HEK293 (cell line): Measurements from ENCODE around the gene KLK10.

ENCODE experiments used
- GLI4 ChIP-seq: fragments of 450-650 bp; formaldehyde crosslinking; IDR thresholded peaks from 2 replicates; pipeline ENCODE4 v1.5.1; 2016; ENCODE audit warnings: missing biosample characterization, missing genetic modification characterization
- PRDM6 ChIP-seq: fragments of 450-650 bp; formaldehyde crosslinking; IDR thresholded peaks from 2 replicates; pipeline ENCODE4 v1.5.1; 2017; ENCODE audit warnings: missing biosample characterization, missing genetic modification characterization
- REPIN1 ChIP-seq: fragments of 450-650 bp; formaldehyde crosslinking; IDR thresholded peaks from 2 replicates; pipeline ENCODE4 v1.5.1; 2017; ENCODE audit warnings: missing biosample characterization, missing genetic modification characterization, low read depth
- WT1 ChIP-seq: fragments of 450-650 bp; formaldehyde crosslinking; IDR thresholded peaks from 2 replicates; pipeline ENCODE4 v1.5.1; 2016; ENCODE audit warnings: missing biosample characterization, missing genetic modification characterization
- ZBTB17 ChIP-seq: fragments of 450-650 bp; formaldehyde crosslinking; IDR thresholded peaks from 2 replicates; pipeline ENCODE4 v1.5.1; 2016; ENCODE audit warnings: missing biosample characterization, missing genetic modification characterization
- ZBTB21 ChIP-seq: fragments of 450-650 bp; formaldehyde crosslinking; IDR thresholded peaks from 2 replicates; pipeline ENCODE4 v1.5.1; 2017; ENCODE audit warnings: missing biosample characterization, missing genetic modification characterization
- ZBTB49 ChIP-seq: fragments of 450-650 bp; formaldehyde crosslinking; IDR thresholded peaks from 2 replicates; pipeline ENCODE4 v1.5.1; 2016; ENCODE audit warnings: missing biosample characterization, missing genetic modification characterization, low read depth
- ZFP41 ChIP-seq: fragments of 450-650 bp; formaldehyde crosslinking; IDR thresholded peaks from 2 replicates; pipeline ENCODE4 v1.5.1; 2016; ENCODE audit warnings: missing biosample characterization, missing genetic modification characterization, borderline replicate concordance
- ZFP69B ChIP-seq: fragments of 450-650 bp; formaldehyde crosslinking; IDR thresholded peaks from 2 replicates; pipeline ENCODE4 v1.5.1; 2016; ENCODE audit warnings: missing biosample characterization, missing genetic modification characterization
- ZNF133 ChIP-seq: fragments of 450-650 bp; formaldehyde crosslinking; IDR thresholded peaks from 2 replicates; pipeline ENCODE4 v1.5.1; 2016; ENCODE audit warnings: missing biosample characterization, missing genetic modification characterization
- ZNF146 ChIP-seq: fragments of 450-650 bp; formaldehyde crosslinking; IDR thresholded peaks from 2 replicates; pipeline ENCODE4 v1.5.1; 2016; ENCODE audit warnings: missing biosample characterization, missing genetic modification characterization
- ZNF155 ChIP-seq: fragments of 450-650 bp; formaldehyde crosslinking; IDR thresholded peaks from 2 replicates; pipeline ENCODE4 v1.5.1; 2016; ENCODE audit warnings: missing biosample characterization, missing genetic modification characterization
- ZNF16 ChIP-seq: fragments of 450-650 bp; formaldehyde crosslinking; IDR thresholded peaks from 2 replicates; pipeline ENCODE4 v1.5.1; 2016; ENCODE audit warnings: low read depth, missing biosample characterization, missing genetic modification characterization
- ZNF174 ChIP-seq: fragments of 450-650 bp; formaldehyde crosslinking; IDR thresholded peaks from 2 replicates; pipeline ENCODE4 v1.5.0; 2017; ENCODE audit warnings: missing biosample characterization, mild to moderate bottlenecking, missing genetic modification characterization
- ZNF184 ChIP-seq: fragments of 450-650 bp; IDR thresholded peaks from 2 replicates; pipeline ENCODE4 v1.5.1; 2018; ENCODE audit warnings: missing biosample characterization, mild to moderate bottlenecking, missing genetic modification characterization
- ZNF2 ChIP-seq: fragments of 450-650 bp; formaldehyde crosslinking; IDR thresholded peaks from 2 replicates; pipeline ENCODE4 v1.5.1; 2016; ENCODE audit warnings: missing biosample characterization, missing genetic modification characterization
- ZNF202 ChIP-seq: fragments of 450-650 bp; formaldehyde crosslinking; IDR thresholded peaks from 2 replicates; pipeline ENCODE4 v1.5.1; 2016; ENCODE audit warnings: missing biosample characterization, missing genetic modification characterization, borderline replicate concordance
- ZNF211 ChIP-seq: fragments of 450-650 bp; formaldehyde crosslinking; IDR thresholded peaks from 2 replicates; pipeline ENCODE4 v1.5.1; 2016; ENCODE audit warnings: low read depth, missing biosample characterization, missing genetic modification characterization
- ZNF311 ChIP-seq: fragments of 450-650 bp; formaldehyde crosslinking; IDR thresholded peaks from 2 replicates; pipeline ENCODE4 v1.5.1; 2017; ENCODE audit warnings: missing biosample characterization, missing genetic modification characterization, borderline replicate concordance
- ZNF394 ChIP-seq: fragments of 450-650 bp; formaldehyde crosslinking; IDR thresholded peaks from 2 replicates; pipeline ENCODE4 v1.5.1; 2016; ENCODE audit warnings: missing biosample characterization, missing genetic modification characterization, mild to moderate bottlenecking, moderate library complexity, borderline replicate concordance
- ZNF398 ChIP-seq: fragments of 450-650 bp; formaldehyde crosslinking; IDR thresholded peaks from 2 replicates; pipeline ENCODE4 v1.5.1; 2017; ENCODE audit warnings: missing biosample characterization, missing genetic modification characterization
- ZNF404 ChIP-seq: fragments of 450-650 bp; formaldehyde crosslinking; IDR thresholded peaks from 2 replicates; pipeline ENCODE4 v1.5.1; 2017; ENCODE audit warnings: missing biosample characterization, missing genetic modification characterization
- ZNF548 ChIP-seq: fragments of 450-650 bp; formaldehyde crosslinking; IDR thresholded peaks from 2 replicates; pipeline ENCODE4 v1.5.1; 2016; ENCODE audit warnings: missing biosample characterization, missing genetic modification characterization
- ZNF555 ChIP-seq: fragments of 450-650 bp; formaldehyde crosslinking; conservative IDR thresholded peaks from 2 replicates; pipeline ENCODE4 v1.5.1; 2017; ENCODE audit warnings: missing biosample characterization, mild to moderate bottlenecking, missing genetic modification characterization, inconsistent platforms
- ZNF596 ChIP-seq: fragments of 450-650 bp; IDR thresholded peaks from 2 replicates; pipeline ENCODE4 v1.5.0; 2018; ENCODE audit warnings: missing biosample characterization, mild to moderate bottlenecking, missing genetic modification characterization, moderate library complexity
- ZNF623 ChIP-seq: fragments of 450-650 bp; formaldehyde crosslinking; IDR thresholded peaks from 2 replicates; pipeline ENCODE4 v1.5.1; 2016; ENCODE audit warnings: missing biosample characterization, missing genetic modification characterization
- ZNF624 ChIP-seq: fragments of 450-650 bp; formaldehyde crosslinking; IDR thresholded peaks from 2 replicates; pipeline ENCODE4 v1.5.1; 2017; ENCODE audit warnings: missing biosample characterization, missing genetic modification characterization
- ZNF692 ChIP-seq: fragments of 450-650 bp; formaldehyde crosslinking; IDR thresholded peaks from 2 replicates; pipeline ENCODE4 v1.5.1; 2016; ENCODE audit warnings: missing biosample characterization, missing genetic modification characterization
- TF ChIP-seq, protein P1 (sequence below): fragments of 450-650 bp; formaldehyde crosslinking; IDR thresholded peaks from 2 replicates; pipeline ENCODE4 v1.5.1; 2016; ENCODE audit warnings: missing biosample characterization, missing genetic modification characterization

Gene KLK10

DNA sequence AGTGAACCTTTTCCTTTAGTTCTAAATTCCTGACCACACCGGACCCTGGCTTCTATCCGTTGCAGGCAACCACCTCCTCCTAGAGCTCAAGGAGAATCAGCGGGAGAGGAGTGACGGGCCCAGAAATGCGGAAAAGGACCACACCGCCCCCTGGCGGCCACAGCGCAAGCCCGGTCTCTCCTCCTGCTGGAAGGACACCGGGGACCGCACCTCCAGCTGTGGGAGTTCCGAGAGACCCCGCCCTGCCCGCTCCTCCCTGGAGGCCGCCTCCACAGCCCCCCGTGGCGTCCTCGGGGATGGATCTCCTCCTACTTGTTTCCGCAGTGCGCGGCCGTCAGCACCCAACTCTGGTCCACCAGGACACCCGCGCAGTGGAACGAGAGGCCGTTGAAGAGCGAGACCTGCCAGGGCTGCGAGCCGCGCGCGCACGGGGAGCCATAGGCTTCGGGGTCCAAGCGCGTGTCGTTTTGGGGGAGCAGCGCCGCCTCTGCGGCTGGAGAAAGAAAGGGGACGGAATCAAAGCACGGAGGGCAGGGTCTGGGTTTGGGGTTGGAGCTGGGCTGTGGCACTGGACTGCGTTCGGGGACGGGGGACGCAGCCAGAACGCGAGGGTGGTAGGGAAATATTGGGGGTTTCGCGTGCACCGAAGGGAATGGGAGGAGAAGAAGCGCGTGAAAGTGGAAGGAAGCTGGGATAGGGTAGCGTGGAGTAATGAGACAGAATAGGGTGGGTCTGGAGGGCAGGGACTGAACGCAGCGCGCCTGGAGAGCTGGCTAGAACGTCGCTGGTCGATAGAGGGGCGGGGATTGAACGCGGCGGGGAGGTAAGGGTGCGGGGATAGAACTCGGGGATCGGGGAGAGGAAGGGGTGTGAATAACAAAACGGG is 2.5 kb downstream of the KLK10 start (continued):
- TF ChIP-seq ZNF174 (tag by site-specific recombination) (no peak), ZBTB17 (tag by site-specific recombination) (peak; percentile 98), ZNF311 (tag by site-specific recombination) (no peak), REPIN1 (tag by site-specific recombination) (peak; percentile 71; the same call in 1 of the 2 replicates), ZNF404 (tag by site-specific recombination) (no peak), ZNF133 (tag by site-specific recombination) (no peak), ZNF146 (tag by site-specific recombination) (no peak), ZNF692 (tag by site-specific recombination) (peak; percentile 58), ZNF211 (tag by site-specific recombination) (no peak), ZNF2 (tag by site-specific recombination) (0 out of 2 replicates have a peak, but pooled peaks have one; percentile 26), ZNF202 (no peak), WT1 (tag by site-specific recombination) (no peak), ZNF16 (tag by site-specific recombination) (no peak), ZBTB21 (tag by site-specific recombination) (no peak; the same call in 1 of the 2 replicates), ZNF624 (no peak), ZNF394 (tag by site-specific recombination) (peak; percentile 12; the same call in 1 of the 2 replicates), ZFP41 (tag by site-specific recombination) (no peak), PRDM6 (tag by site-specific recombination) (no peak), GLI4 (tag by site-specific recombination) (0 out of 2 replicates have a peak, but pooled peaks have one; percentile 39), ZNF184 (tag by site-specific recombination) (no peak), ZNF548 (tag by site-specific recombination) (no peak), ZFP69B (peak; percentile 36; the same call in 1 of the 2 replicates), ZBTB49 (no peak), ZNF596 (tag by site-specific recombination) (0 out of 2 replicates have a peak, but pooled peaks have one; percentile 14), ZNF155 (tag by site-specific recombination) (no peak), ZNF398 (tag by site-specific recombination) (peak; percentile 54), ZNF623 (tag by site-specific recombination) (no peak), ZNF555 (tag by site-specific recombination) (no peak)
- TF ChIP-seq, protein P1, sequence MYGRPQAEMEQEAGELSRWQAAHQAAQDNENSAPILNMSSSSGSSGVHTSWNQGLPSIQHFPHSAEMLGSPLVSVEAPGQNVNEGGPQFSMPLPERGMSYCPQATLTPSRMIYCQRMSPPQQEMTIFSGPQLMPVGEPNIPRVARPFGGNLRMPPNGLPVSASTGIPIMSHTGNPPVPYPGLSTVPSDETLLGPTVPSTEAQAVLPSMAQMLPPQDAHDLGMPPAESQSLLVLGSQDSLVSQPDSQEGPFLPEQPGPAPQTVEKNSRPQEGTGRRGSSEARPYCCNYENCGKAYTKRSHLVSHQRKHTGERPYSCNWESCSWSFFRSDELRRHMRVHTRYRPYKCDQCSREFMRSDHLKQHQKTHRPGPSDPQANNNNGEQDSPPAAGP (tag by site-specific recombination) = peak; percentile 61; the same call in 1 of the 2 replicates
